Measurements from ENCODE around the gene HLA-DRB1.

Gene HLA-DRB1

DNA sequence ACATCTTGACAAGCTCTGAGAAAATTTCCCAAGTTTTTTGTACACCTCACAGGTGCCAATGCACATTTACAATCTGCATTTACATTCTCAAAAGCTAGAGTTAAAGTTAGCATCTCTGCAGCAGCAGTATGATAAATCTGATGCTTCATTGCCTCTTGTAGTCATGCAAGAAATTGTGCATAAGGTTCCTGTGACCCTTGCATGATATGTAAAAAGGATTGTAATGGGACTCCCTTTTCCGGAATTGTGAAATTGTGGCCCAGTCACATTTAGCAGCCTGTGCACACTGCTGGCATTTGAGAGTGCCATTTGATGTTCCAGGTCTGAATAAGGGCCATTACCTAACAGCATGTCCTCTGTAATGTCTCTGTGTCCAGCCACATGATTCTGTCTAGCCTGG, 24.1 kb downstream of the HLA-DRB1 start:
- TF ChIP-seq, protein P1, sequence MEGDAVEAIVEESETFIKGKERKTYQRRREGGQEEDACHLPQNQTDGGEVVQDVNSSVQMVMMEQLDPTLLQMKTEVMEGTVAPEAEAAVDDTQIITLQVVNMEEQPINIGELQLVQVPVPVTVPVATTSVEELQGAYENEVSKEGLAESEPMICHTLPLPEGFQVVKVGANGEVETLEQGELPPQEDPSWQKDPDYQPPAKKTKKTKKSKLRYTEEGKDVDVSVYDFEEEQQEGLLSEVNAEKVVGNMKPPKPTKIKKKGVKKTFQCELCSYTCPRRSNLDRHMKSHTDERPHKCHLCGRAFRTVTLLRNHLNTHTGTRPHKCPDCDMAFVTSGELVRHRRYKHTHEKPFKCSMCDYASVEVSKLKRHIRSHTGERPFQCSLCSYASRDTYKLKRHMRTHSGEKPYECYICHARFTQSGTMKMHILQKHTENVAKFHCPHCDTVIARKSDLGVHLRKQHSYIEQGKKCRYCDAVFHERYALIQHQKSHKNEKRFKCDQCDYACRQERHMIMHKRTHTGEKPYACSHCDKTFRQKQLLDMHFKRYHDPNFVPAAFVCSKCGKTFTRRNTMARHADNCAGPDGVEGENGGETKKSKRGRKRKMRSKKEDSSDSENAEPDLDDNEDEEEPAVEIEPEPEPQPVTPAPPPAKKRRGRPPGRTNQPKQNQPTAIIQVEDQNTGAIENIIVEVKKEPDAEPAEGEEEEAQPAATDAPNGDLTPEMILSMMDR (IDR thresholded peaks at IDR 0.05; ENCODE audit: low read length) = no peak
- no peak for TF ChIP-seq EZH2 (IDR thresholded peaks at IDR 0.05; ENCODE audit: borderline replicate concordance, low read length)
- no peaks in the 10 kb centered on the region for H3K79me2 ChIP-seq (ENCODE audit: insufficient read depth, low read length)
- no peak overlapping the region for H3K4me3 ChIP-seq (ENCODE audit: low read depth, low read length, poor library complexity, severe bottlenecking)
- no peaks in the 10 kb centered on the region for H3K27me3 ChIP-seq (ENCODE audit: insufficient read depth, low read length)
- no peaks in the 10 kb centered on the region for H3F3A ChIP-seq (ENCODE audit: insufficient read depth, low read length)
- no peaks in the 10 kb centered on the region for H3K4me1 ChIP-seq (ENCODE audit: insufficient read depth, low read length, severe bottlenecking)
- H4K20me1 ChIP-seq (ENCODE audit: insufficient read depth, low read length) = no peaks in the 10 kb centered on the region
- no peak overlapping the region for H2AFZ ChIP-seq (ENCODE audit: low read length)
- H3K9me2 ChIP-seq (ENCODE audit: low read depth, low read length) = no peaks in the 10 kb centered on the region
- no peak overlapping the region for H3K27ac ChIP-seq (ENCODE audit: low read depth, low read length, poor library complexity, severe bottlenecking)
- H3K9ac ChIP-seq (ENCODE audit: low read length) = no peak overlapping the region
- no peaks in the 10 kb centered on the region for H3K9me3 ChIP-seq (ENCODE audit: low read length)
- H3K4me2 ChIP-seq (ENCODE audit: low read length) = no peak overlapping the region
- H3K36me3 ChIP-seq (ENCODE audit: insufficient read depth, low read length) = no peaks in the 10 kb centered on the region

DNA sequence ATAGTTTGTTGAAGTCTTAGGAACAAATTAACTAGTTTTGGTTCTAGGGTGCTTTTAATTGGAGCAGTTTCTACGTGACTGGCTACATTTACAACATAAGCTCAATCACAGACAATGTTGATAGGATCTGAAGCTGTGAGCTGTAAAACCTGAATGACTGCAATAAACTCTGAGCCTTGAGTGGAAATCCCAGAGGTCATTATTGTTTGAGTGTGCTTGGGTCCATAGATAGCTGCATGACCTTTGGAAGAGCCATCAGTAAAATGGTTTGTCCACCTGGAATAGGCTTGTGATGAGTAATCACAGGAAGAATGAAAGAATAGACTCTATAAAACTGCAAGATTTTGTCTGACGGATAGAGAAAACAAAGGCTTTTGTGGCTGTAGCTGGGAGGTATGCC, 26.7 kb downstream of the HLA-DRB1 start:
- H3K27me3 ChIP-seq (ENCODE audit: insufficient read depth, low read length) = no peaks in the 10 kb centered on the region

DNA sequence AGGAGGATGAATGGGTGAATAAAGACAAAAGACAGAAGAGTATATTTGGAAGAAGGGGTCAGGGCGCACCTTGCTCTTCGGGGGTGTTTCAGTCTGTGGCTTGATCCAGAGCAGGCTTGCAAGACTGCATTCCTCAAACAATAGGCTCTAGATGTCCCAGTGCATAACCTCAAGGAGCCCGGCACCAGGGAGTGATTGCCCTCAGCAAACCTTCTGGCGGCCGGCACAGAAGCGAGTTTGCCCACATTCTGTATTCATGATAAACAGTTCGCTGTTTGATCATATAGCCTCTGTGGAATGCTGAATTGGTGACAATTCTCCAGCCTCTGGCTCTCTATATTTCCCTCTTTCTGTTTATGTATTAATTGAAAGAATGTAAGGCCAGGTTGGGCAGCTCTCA, 29.9 kb downstream of the HLA-DRB1 start:
- Histone ChIP-seq H3K4me3 (ENCODE audit: low read depth, low read length, poor library complexity, severe bottlenecking) (no peak overlapping the region), H3K27me3 (ENCODE audit: insufficient read depth, low read length) (no peaks in the 10 kb centered on the region), H3K27ac (ENCODE audit: low read depth, low read length, poor library complexity, severe bottlenecking) (no peak overlapping the region), H3K4me2 (ENCODE audit: low read length) (no peak overlapping the region), H3K36me3 (ENCODE audit: insufficient read depth, low read length) (no peaks in the 10 kb centered on the region), H3K9ac (ENCODE audit: low read length) (no peak overlapping the region), H4K20me1 (ENCODE audit: insufficient read depth, low read length) (no peaks in the 10 kb centered on the region), H3K79me2 (ENCODE audit: insufficient read depth, low read length) (no peaks in the 10 kb centered on the region), H3K9me2 (ENCODE audit: low read depth, low read length) (no peaks in the 10 kb centered on the region), H3K4me1 (ENCODE audit: insufficient read depth, low read length, severe bottlenecking) (no peaks in the 10 kb centered on the region), H2AFZ (ENCODE audit: low read length) (no peak overlapping the region), H3F3A (ENCODE audit: insufficient read depth, low read length) (no peaks in the 10 kb centered on the region), H3K9me3 (ENCODE audit: low read length) (no peaks in the 10 kb centered on the region)
- TF ChIP-seq, protein P1 (IDR thresholded peaks at IDR 0.05; ENCODE audit: low read length) = no peak

More for the DNA sequence above, 26.7 kb downstream of the HLA-DRB1 start:
- Histone ChIP-seq H3K36me3 (ENCODE audit: insufficient read depth, low read length) (no peaks in the 10 kb centered on the region), H3K4me3 (ENCODE audit: low read depth, low read length, poor library complexity, severe bottlenecking) (no peak overlapping the region), H3K79me2 (ENCODE audit: insufficient read depth, low read length) (no peaks in the 10 kb centered on the region), H4K20me1 (ENCODE audit: insufficient read depth, low read length) (no peaks in the 10 kb centered on the region), H3K9ac (ENCODE audit: low read length) (no peak overlapping the region), H3K4me1 (ENCODE audit: insufficient read depth, low read length, severe bottlenecking) (no peaks in the 10 kb centered on the region), H3K27ac (ENCODE audit: low read depth, low read length, poor library complexity, severe bottlenecking) (no peak overlapping the region), H3K4me2 (ENCODE audit: low read length) (no peak overlapping the region), H3F3A (ENCODE audit: insufficient read depth, low read length) (no peaks in the 10 kb centered on the region), H2AFZ (ENCODE audit: low read length) (no peak overlapping the region), H3K9me3 (ENCODE audit: low read length) (no peaks in the 10 kb centered on the region), H3K9me2 (ENCODE audit: low read depth, low read length) (no peaks in the 10 kb centered on the region)
- TF ChIP-seq EZH2 (IDR thresholded peaks at IDR 0.05; ENCODE audit: borderline replicate concordance, low read length) = no peak
- TF ChIP-seq, protein P1 (IDR thresholded peaks at IDR 0.05; ENCODE audit: low read length) = no peak

Data from OCI-LY1 (cell line).